Gastrocnemius medialis (tissue), 4 donors: Measurements from ENCODE around the gene VSNL1.

Experiments
- POLR2A ChIP-seq, 2 donors: fragments of 450-650 bp; IDR thresholded peaks; one replicate each; pipeline ENCODE4 v1.6.1; 2017; ENCODE audit warnings: antibody characterized with exemption in 2 of 2, mild to moderate bottlenecking in 2 of 2, moderate library complexity in 2 of 2
- TF ChIP-seq, protein P1 (sequence below), 5 experiments: fragments of 450-650 bp in 3 of 5; fragments of 200-600 bp in 2 of 5; sonication (generic) in 2 of 5; IDR thresholded peaks in 4 of 5; conservative IDR thresholded peaks in 1 of 5; 1 replicate in 4 of 5; 2 replicates in 1 of 5; pipeline ENCODE4 v1.5.1; 2016 to 2019; ENCODE audit warnings: antibody characterized with exemption in 5 of 5, mild to moderate bottlenecking in 3 of 5, moderate library complexity in 3 of 5

DNA sequence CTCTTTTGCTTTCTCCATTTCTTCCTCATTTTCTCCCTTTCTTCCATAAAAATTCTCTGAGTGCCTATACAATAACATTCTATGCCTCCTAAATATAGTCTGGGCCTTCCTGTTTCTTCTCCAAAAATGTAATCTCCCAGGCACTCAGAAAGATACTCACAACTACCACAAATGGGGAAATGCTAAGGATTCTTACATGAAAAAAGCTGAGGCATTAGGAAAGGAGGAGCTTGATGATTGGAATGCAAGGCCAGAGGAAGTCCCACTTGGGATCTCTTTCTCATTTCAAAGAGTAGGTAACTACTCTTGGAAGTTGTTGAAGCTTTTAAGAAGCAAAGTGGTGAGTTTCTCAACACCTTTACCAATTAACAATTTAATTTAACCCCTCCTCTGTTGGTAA lies 3.4 kb downstream of the VSNL1 start:
- TF ChIP-seq POLR2A (IDR thresholded peaks at IDR 0.05), result no peak
- TF ChIP-seq, protein P1, sequence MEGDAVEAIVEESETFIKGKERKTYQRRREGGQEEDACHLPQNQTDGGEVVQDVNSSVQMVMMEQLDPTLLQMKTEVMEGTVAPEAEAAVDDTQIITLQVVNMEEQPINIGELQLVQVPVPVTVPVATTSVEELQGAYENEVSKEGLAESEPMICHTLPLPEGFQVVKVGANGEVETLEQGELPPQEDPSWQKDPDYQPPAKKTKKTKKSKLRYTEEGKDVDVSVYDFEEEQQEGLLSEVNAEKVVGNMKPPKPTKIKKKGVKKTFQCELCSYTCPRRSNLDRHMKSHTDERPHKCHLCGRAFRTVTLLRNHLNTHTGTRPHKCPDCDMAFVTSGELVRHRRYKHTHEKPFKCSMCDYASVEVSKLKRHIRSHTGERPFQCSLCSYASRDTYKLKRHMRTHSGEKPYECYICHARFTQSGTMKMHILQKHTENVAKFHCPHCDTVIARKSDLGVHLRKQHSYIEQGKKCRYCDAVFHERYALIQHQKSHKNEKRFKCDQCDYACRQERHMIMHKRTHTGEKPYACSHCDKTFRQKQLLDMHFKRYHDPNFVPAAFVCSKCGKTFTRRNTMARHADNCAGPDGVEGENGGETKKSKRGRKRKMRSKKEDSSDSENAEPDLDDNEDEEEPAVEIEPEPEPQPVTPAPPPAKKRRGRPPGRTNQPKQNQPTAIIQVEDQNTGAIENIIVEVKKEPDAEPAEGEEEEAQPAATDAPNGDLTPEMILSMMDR (IDR thresholded peaks at IDR 0.05 in 4 of 5, conservative IDR thresholded peaks at IDR 0.05 in 1 of 5), result no peak
